H9 (cell line): ENCODE results near the gene PDE5A. TPM values are rescaled to one million over a fixed set of nuclear protein-coding genes. Genes with fewer than 3 reads are reported as not detected.

Experiments used
- DNase-seq: peaks from one replicate; pipeline ENCODE4 v3.0.0-alpha.2; 2017
- H2AFZ ChIP-seq: one replicate; pipeline ENCODE4 v1.6.1; 2013; ENCODE audit warnings: mild to moderate bottlenecking, low read length, control low read depth, moderate library complexity
- H2AK5ac ChIP-seq: 2 replicates; pipeline ENCODE4 v1.6.1; 2013; ENCODE audit warnings: low read length, control low read depth, mixed read lengths; ENCODE audit not compliant: insufficient read length
- H2BK120ac ChIP-seq: one replicate; pipeline ENCODE4 v1.6.1; 2013; ENCODE audit warnings: low read depth, mild to moderate bottlenecking, low read length, control low read depth, inconsistent platforms; ENCODE audit not compliant: poor library complexity, severe bottlenecking
- H2BK12ac ChIP-seq: 2 replicates; pipeline ENCODE4 v1.6.1; 2013; ENCODE audit warnings: low read length, control low read depth, mixed read lengths, low read depth; ENCODE audit not compliant: insufficient read length
- H2BK15ac ChIP-seq: 2 replicates; pipeline ENCODE4 v1.6.1; 2013; ENCODE audit warnings: low read depth, low read length, control low read depth
- H2BK20ac ChIP-seq: one replicate; pipeline ENCODE4 v1.6.1; 2013; ENCODE audit warnings: low read depth, mild to moderate bottlenecking, low read length, control low read depth, inconsistent platforms; ENCODE audit not compliant: poor library complexity, severe bottlenecking
- H2BK5ac ChIP-seq: 2 replicates; pipeline ENCODE4 v1.6.1; 2013; ENCODE audit warnings: low read length, control low read depth, mixed read lengths; ENCODE audit not compliant: insufficient read length
- H3K14ac ChIP-seq: 2 replicates; pipeline ENCODE4 v1.6.1; 2013; ENCODE audit warnings: low read length, control low read depth; ENCODE audit not compliant: insufficient read depth
- H3K18ac ChIP-seq: 2 replicates; pipeline ENCODE4 v1.6.1; 2013; ENCODE audit warnings: low read depth, mild to moderate bottlenecking, mixed read lengths, low read length, control low read depth; ENCODE audit not compliant: insufficient read length
- H3K23ac ChIP-seq: 2 replicates; pipeline ENCODE4 v1.6.1; 2013; ENCODE audit warnings: low read length, control low read depth, mixed read lengths, low read depth; ENCODE audit not compliant: insufficient read length
- H3K23me2 ChIP-seq: 2 replicates; pipeline ENCODE4 v1.6.1; 2013; ENCODE audit warnings: low read depth, mild to moderate bottlenecking, mixed read lengths, low read length, control low read depth; ENCODE audit not compliant: insufficient read length, poor library complexity, severe bottlenecking
- H3K27ac ChIP-seq: 2 replicates; pipeline ENCODE4 v1.5.1; 2013; ENCODE audit warnings: low read length, control low read depth, mixed read lengths, low read depth; ENCODE audit not compliant: insufficient read length
- H3K27me3 ChIP-seq: 2 replicates; pipeline ENCODE4 v1.6.1; 2013; ENCODE audit warnings: low read length, control low read depth, inconsistent platforms; ENCODE audit not compliant: insufficient read depth
- H3K4ac ChIP-seq: 2 replicates; pipeline ENCODE4 v1.6.1; 2013; ENCODE audit warnings: low read depth, mild to moderate bottlenecking, control low read depth, inconsistent platforms, low read length, moderate library complexity
- H3K4me1 ChIP-seq: 2 replicates; pipeline ENCODE4 v1.6.1; 2013; ENCODE audit warnings: low read length, control low read depth, inconsistent platforms; ENCODE audit not compliant: insufficient read depth
- H3K4me2 ChIP-seq: 2 replicates; pipeline ENCODE4 v1.6.1; 2013; ENCODE audit warnings: low read length, control low read depth, mixed read lengths; ENCODE audit not compliant: insufficient read length, insufficient read depth
- H3K56ac ChIP-seq: 2 replicates; pipeline ENCODE4 v1.6.1; 2013; ENCODE audit warnings: low read depth, mild to moderate bottlenecking, mixed read lengths, low read length, control low read depth; ENCODE audit not compliant: insufficient read length
- H3K79me1 ChIP-seq: 2 replicates; pipeline ENCODE4 v1.6.1; 2013; ENCODE audit warnings: low read depth, mild to moderate bottlenecking, moderate library complexity, low read length, control low read depth, inconsistent platforms; ENCODE audit not compliant: insufficient read depth, poor library complexity, severe bottlenecking
- H3K79me2 ChIP-seq: 2 replicates; pipeline ENCODE4 v1.6.1; 2013; ENCODE audit warnings: low read length, control low read depth, inconsistent platforms; ENCODE audit not compliant: insufficient read depth
- H3K9ac ChIP-seq: 2 replicates; pipeline ENCODE4 v1.6.1; 2013; ENCODE audit warnings: low read length, control low read depth, mixed read lengths; ENCODE audit not compliant: insufficient read length; ENCODE audit errors: extremely low read depth
- H3K9me3 ChIP-seq: one replicate; pipeline ENCODE4 v1.6.1; 2013; ENCODE audit warnings: low read depth, low read length, inconsistent platforms; ENCODE audit not compliant: control insufficient read depth
- H3T11ph ChIP-seq: one replicate; pipeline ENCODE4 v1.6.1; 2013; ENCODE audit warnings: mild to moderate bottlenecking, low read length, control low read depth, inconsistent platforms
- H4K20me1 ChIP-seq: one replicate; pipeline ENCODE4 v1.6.1; 2013; ENCODE audit not compliant: control insufficient read depth, insufficient read length, insufficient read depth
- H4K5ac ChIP-seq: 2 replicates; pipeline ENCODE4 v1.6.1; 2013; ENCODE audit warnings: low read depth, mild to moderate bottlenecking, mixed read lengths, low read length, control low read depth; ENCODE audit not compliant: insufficient read length
- H4K8ac ChIP-seq: replicated peaks from 2 replicates; pipeline ENCODE4 v1.6.1; 2013; ENCODE audit warnings: low read length, control low read depth, mixed read lengths, low read depth; ENCODE audit not compliant: insufficient read length
- H4K91ac ChIP-seq: 2 replicates; pipeline ENCODE4 v1.6.1; 2013; ENCODE audit warnings: low read depth, mild to moderate bottlenecking, moderate library complexity, mixed read lengths, low read length, control low read depth; ENCODE audit not compliant: insufficient read length
- H3K27ac Mint-ChIP-seq, 3 experiments: 2 replicates in 2 of 3; 3 replicates in 1 of 3; pipeline ENCODE4 v1.8.0; 2020 to 2021; ENCODE audit warnings: mixed read lengths in 3 of 3, mild to moderate bottlenecking in 1 of 3, moderate library complexity in 1 of 3
- H3K27me3 Mint-ChIP-seq: 2 replicates; pipeline ENCODE4 v1.8.0; 2021; ENCODE audit warnings: low read depth, mild to moderate bottlenecking, moderate library complexity, mixed read lengths
- H3K36me3 Mint-ChIP-seq, 3 experiments: 2 replicates in 2 of 3; 3 replicates in 1 of 3; pipeline ENCODE4 v1.8.0; 2020 to 2021; ENCODE audit warnings: low read depth in 3 of 3, mixed read lengths in 3 of 3; ENCODE audit not compliant: insufficient read depth in 1 of 3
- H3K4me1 Mint-ChIP-seq, 2 experiments: 2 replicates each; pipeline ENCODE4 v1.8.0; 2020; ENCODE audit warnings: mixed read lengths in 2 of 2
- H3K4me3 Mint-ChIP-seq, 2 experiments: 2 replicates in 1 of 2; 3 replicates in 1 of 2; pipeline ENCODE4 v1.8.0; 2020 to 2021; ENCODE audit warnings: mild to moderate bottlenecking in 2 of 2, mixed read lengths in 2 of 2, moderate library complexity in 1 of 2
- H3K9me3 Mint-ChIP-seq, 2 experiments: 2 replicates in 1 of 2; 3 replicates in 1 of 2; pipeline ENCODE4 v1.8.0; 2020; ENCODE audit warnings: mild to moderate bottlenecking in 2 of 2, mixed read lengths in 2 of 2, moderate library complexity in 1 of 2
- total RNA-seq: library from RNA; stranded (reverse); gene quantifications from 2 replicates; pipeline ENCODE4 v1.2.1, GENCODE V29; 2021
- TF ChIP-seq, protein P1 (sequence below): fragments of 200-600 bp; sonication (generic); conservative IDR thresholded peaks from 3 replicates; pipeline ENCODE4 v1.8.0; 2021; ENCODE audit warnings: antibody characterized with exemption, mild to moderate bottlenecking

Gene PDE5A
- total RNA-seq, 1 experiment from 2014 or later = 15.7 TPM

DNA sequence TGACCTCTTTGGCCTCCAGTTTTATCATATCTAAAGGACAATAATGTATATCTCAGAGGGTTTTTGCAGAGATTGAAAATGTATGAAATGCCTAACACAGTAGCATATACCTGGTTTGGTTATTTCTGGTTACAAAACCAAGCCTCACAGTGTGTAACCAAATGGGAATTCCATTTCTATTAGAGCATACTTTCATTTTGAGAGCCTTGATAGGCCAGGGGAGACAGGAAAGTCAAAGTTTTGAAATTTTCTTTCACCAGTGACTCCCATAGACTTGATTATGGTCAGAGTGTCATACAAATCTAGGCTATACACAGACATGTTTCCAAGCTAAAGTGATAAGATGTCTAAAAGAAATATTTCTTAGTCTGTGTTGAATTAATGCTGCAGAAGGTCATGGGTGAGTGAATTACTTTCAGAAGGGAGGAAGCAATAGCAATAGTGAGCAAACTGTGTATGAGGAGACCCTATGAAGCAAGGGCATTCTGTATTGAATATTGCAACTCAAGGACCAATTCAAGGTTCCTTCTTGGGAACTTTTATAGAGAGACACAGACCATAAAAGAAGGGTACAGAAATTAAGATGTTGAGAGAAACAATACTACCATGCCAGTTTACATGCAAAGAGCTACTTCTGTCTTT is 151.1 kb downstream of the PDE5A start:
- Mint-ChIP-seq H3K36me3 (peaks cover 33 to 52% (median 40%) of the 10 kb centered on the region in 3 experiments), H3K4me1 (no peaks in the 10 kb centered on the region), H3K9me3 (peaks cover 8 to 12% of the 10 kb centered on the region in 2 experiments), H3K27ac (no peak overlapping the region), H3K27me3 (no peaks in the 10 kb centered on the region), H3K4me3 (no peak overlapping the region)
- no peak overlapping the region for H3K56ac ChIP-seq
- no peaks in the 10 kb centered on the region for H3K79me1 ChIP-seq
- no peak overlapping the region for H3K14ac ChIP-seq
- H4K8ac ChIP-seq = no peak overlapping the region
- no peak overlapping the region for H3K4ac ChIP-seq
- no peak overlapping the region for H2BK20ac ChIP-seq
- TF ChIP-seq, protein P1, sequence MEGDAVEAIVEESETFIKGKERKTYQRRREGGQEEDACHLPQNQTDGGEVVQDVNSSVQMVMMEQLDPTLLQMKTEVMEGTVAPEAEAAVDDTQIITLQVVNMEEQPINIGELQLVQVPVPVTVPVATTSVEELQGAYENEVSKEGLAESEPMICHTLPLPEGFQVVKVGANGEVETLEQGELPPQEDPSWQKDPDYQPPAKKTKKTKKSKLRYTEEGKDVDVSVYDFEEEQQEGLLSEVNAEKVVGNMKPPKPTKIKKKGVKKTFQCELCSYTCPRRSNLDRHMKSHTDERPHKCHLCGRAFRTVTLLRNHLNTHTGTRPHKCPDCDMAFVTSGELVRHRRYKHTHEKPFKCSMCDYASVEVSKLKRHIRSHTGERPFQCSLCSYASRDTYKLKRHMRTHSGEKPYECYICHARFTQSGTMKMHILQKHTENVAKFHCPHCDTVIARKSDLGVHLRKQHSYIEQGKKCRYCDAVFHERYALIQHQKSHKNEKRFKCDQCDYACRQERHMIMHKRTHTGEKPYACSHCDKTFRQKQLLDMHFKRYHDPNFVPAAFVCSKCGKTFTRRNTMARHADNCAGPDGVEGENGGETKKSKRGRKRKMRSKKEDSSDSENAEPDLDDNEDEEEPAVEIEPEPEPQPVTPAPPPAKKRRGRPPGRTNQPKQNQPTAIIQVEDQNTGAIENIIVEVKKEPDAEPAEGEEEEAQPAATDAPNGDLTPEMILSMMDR = no peak
- H2BK5ac ChIP-seq = no peak overlapping the region
- H3K27ac ChIP-seq = no peak overlapping the region
- no peak overlapping the region for H2AK5ac ChIP-seq
- no peak overlapping the region for H2BK12ac ChIP-seq
- no peak overlapping the region for H2BK120ac ChIP-seq
- no peak overlapping the region for H3K23ac ChIP-seq
- H4K20me1 ChIP-seq = no peaks in the 10 kb centered on the region
- H3K27me3 ChIP-seq = no peaks in the 10 kb centered on the region
- no peak overlapping the region for H2AFZ ChIP-seq
- H4K5ac ChIP-seq = no peak overlapping the region
- H3K9ac ChIP-seq = no peak overlapping the region
- no peak overlapping the region for H4K91ac ChIP-seq
- H3T11ph ChIP-seq = no peak overlapping the region
- H3K9me3 ChIP-seq = peaks cover 2% of the 10 kb centered on the region
- H3K4me2 ChIP-seq = no peak overlapping the region
- H2BK15ac ChIP-seq = no peak overlapping the region
- H3K4me1 ChIP-seq = no peaks in the 10 kb centered on the region
- no peak overlapping the region for H3K18ac ChIP-seq
- no peak for DNase-seq
- H3K79me2 ChIP-seq = no peaks in the 10 kb centered on the region
- no peaks in the 10 kb centered on the region for H3K23me2 ChIP-seq
